Keratinocyte (primary cell): ENCODE results near the gene BAG3. TPM values are rescaled to one million over a fixed set of nuclear protein-coding genes. Genes with fewer than 3 reads are reported as not detected.
A peak's percentile ranks its signal among the peaks of the same experiment; 100 is the strongest.

ENCODE experiments used
- DNase-seq: peaks from one replicate; pipeline ENCODE4 v3.0.0-alpha.2; 2011; ENCODE audit warnings: low read depth, missing footprints, low spot score
- FAIRE-seq: peaks from 2 replicates; lab custom pipeline; 2011; peaks lifted over from hg19 to GRCh38; lab: Jason Lieb, UNC
- H2AFZ ChIP-seq: 2 replicates; pipeline ENCODE4 v1.6.0; 2012; ENCODE audit warnings: low read length, control low read depth, inconsistent platforms; ENCODE audit not compliant: control insufficient read depth
- H3K27ac ChIP-seq: 2 replicates; pipeline ENCODE4 v1.5.1; 2011; ENCODE audit warnings: low read length; ENCODE audit not compliant: control insufficient read depth, insufficient read depth
- H3K27me3 ChIP-seq: 3 replicates; pipeline ENCODE4 v1.6.0; 2011; ENCODE audit warnings: low read length; ENCODE audit not compliant: control insufficient read depth, insufficient read depth; ENCODE audit errors: extremely low read depth
- H3K36me3 ChIP-seq, 2 experiments: 2 replicates in 1 of 2; 3 replicates in 1 of 2; pipeline ENCODE4 v1.5.1; 2011; ENCODE audit warnings: low read length in 2 of 2, mild to moderate bottlenecking in 1 of 2; ENCODE audit not compliant: control insufficient read depth in 2 of 2, insufficient read depth in 2 of 2; ENCODE audit errors: extremely low read depth in 1 of 2
- H3K4me1 ChIP-seq: 3 replicates; pipeline ENCODE4 v1.5.1; 2011; ENCODE audit warnings: low read length; ENCODE audit not compliant: control insufficient read depth, insufficient read depth; ENCODE audit errors: extremely low read depth
- H3K4me2 ChIP-seq: 3 replicates; pipeline ENCODE4 v1.6.0; 2011; ENCODE audit warnings: low read depth, low read length; ENCODE audit not compliant: control insufficient read depth, insufficient read depth; ENCODE audit errors: extremely low read depth
- H3K4me3 ChIP-seq, 3 experiments: fragments of 200-600 bp in 1 of 3; sonication (generic) in 1 of 3; 2 replicates in 2 of 3; 3 replicates in 1 of 3; pipeline ENCODE4 v1.5.1; 2011 to 2016; ENCODE audit warnings: low read length in 3 of 3, mild to moderate bottlenecking in 3 of 3, control low read depth in 2 of 3, inconsistent platforms in 1 of 3, low read depth in 1 of 3, mixed read lengths in 1 of 3, mixed run types in 1 of 3, moderate library complexity in 1 of 3; ENCODE audit not compliant: control insufficient read depth in 2 of 3, insufficient read depth in 2 of 3; ENCODE audit errors: extremely low read depth in 1 of 3
- H3K79me2 ChIP-seq: 2 replicates; pipeline ENCODE4 v1.6.0; 2012; ENCODE audit warnings: low read length; ENCODE audit not compliant: control insufficient read depth, insufficient read depth
- H3K9ac ChIP-seq: 3 replicates; pipeline ENCODE4 v1.6.0; 2011; ENCODE audit warnings: low read length; ENCODE audit not compliant: control insufficient read depth, insufficient read depth; ENCODE audit errors: extremely low read depth
- H3K9me1 ChIP-seq: 3 replicates; pipeline ENCODE4 v1.6.0; 2011; ENCODE audit warnings: low read length; ENCODE audit not compliant: control insufficient read depth, insufficient read depth; ENCODE audit errors: extremely low read depth
- H3K9me3 ChIP-seq: 2 replicates; pipeline ENCODE4 v1.5.1; 2012; ENCODE audit warnings: low read depth, low read length; ENCODE audit not compliant: control insufficient read depth
- H4K20me1 ChIP-seq: 3 replicates; pipeline ENCODE4 v1.6.0; 2011; ENCODE audit warnings: low read length; ENCODE audit not compliant: control insufficient read depth, insufficient read depth; ENCODE audit errors: extremely low read depth
- EZH2 ChIP-seq: IDR thresholded peaks from one replicate; pipeline ENCODE4 v1.6.1; 2012; ENCODE audit warnings: inconsistent platforms, mild to moderate bottlenecking, low read length, moderate library complexity
- dilution Hi-C: fragments of 300-500 bp; cut with MboI; formaldehyde crosslinking; loops from one replicate; pipeline ENCODE4 v1.7.0; 2020; ENCODE audit warnings: low sequenced_read_pairs; ENCODE audit not compliant: extremely low pct_ligation_motif_present
- polyA plus RNA-seq, 5 experiments: library from polyadenylated mRNA; depleted of rRNA in 3 of 5; stranded (reverse) in 3 of 5; stranded (forward) in 1 of 5; unstranded in 1 of 5; fragments of >200 nt; gene quantifications; 1 replicate in 1 of 5; 2 replicates in 3 of 5; 3 replicates in 1 of 5; pipeline versions ENCODE4 v1.2.1 to v1.2.3, GENCODE V29; 2011 to 2012; ENCODE audit warnings: missing spikeins in 2 of 5, low read depth in 1 of 5, low replicate concordance in 1 of 5
- TF ChIP-seq, protein P1 (sequence below), 3 experiments: IDR thresholded peaks in 1 of 3; conservative IDR thresholded peaks in 1 of 3; optimal IDR thresholded peaks in 1 of 3; 2 replicates in 2 of 3; 3 replicates in 1 of 3; pipeline versions ENCODE3 to v1.5.1; 2011; ENCODE audit warnings: low read length in 3 of 3, mild to moderate bottlenecking in 3 of 3, moderate library complexity in 2 of 3, control low read depth in 1 of 3, inconsistent platforms in 1 of 3; ENCODE audit not compliant: insufficient read depth in 2 of 3; ENCODE audit errors: extremely low read depth in 1 of 3

BAG3 gene
- polyA plus RNA-seq, 1 donor (not counting 4 experiments of a cell fraction or from before 2014, with no cell fraction given) = 26.2 TPM

DNA sequence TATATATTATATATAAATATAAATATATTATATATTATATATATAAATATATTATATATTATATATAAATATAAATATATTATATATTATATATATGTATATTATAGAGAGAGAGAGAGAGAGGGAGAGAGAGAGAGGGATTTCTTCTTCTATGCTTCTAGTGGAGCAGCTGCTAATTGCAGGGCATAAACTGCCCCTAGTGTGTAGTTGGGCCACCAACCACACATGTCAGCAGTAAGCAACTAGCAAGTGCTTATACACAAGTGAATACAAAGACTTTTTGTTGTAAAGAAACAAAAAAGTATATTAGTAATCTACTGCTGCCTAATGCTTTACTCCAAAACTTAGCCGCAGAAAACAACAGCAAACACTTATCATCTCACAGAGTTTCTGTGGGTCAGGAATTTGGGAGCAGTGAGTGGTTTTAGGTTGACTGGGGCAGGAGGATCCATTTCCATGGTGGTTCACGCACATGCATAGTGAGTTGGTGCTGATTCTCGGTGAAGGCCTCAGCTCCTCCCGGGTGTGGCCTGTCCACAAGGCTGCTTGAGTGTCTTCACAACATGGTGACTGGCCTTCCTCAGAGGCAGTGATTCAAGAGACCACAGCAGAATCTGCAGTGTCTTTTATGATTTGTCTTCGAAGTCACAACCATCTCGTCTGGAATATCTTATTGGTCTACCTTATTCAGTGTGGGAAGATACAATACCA, 25.5 kb upstream of the BAG3 start:
- no peak overlapping the region for H3K4me2 ChIP-seq
- no peak overlapping the region for H3K9ac ChIP-seq
- H3K27ac ChIP-seq = no peak overlapping the region
- no peaks in the 10 kb centered on the region for H3K36me3 ChIP-seq
- DNase-seq (no peak), FAIRE-seq (peak; percentile 36)
- H3K27me3 ChIP-seq = no peaks in the 10 kb centered on the region
- H4K20me1 ChIP-seq = no peaks in the 10 kb centered on the region
- dilution Hi-C loops = no loop called here
- no peaks in the 10 kb centered on the region for H3K4me1 ChIP-seq
- no peaks in the 10 kb centered on the region for H3K79me2 ChIP-seq
- no peaks in the 10 kb centered on the region for H3K9me1 ChIP-seq
- H3K9me3 ChIP-seq = no peaks in the 10 kb centered on the region
- no peak for TF ChIP-seq EZH2
- TF ChIP-seq, protein P1, sequence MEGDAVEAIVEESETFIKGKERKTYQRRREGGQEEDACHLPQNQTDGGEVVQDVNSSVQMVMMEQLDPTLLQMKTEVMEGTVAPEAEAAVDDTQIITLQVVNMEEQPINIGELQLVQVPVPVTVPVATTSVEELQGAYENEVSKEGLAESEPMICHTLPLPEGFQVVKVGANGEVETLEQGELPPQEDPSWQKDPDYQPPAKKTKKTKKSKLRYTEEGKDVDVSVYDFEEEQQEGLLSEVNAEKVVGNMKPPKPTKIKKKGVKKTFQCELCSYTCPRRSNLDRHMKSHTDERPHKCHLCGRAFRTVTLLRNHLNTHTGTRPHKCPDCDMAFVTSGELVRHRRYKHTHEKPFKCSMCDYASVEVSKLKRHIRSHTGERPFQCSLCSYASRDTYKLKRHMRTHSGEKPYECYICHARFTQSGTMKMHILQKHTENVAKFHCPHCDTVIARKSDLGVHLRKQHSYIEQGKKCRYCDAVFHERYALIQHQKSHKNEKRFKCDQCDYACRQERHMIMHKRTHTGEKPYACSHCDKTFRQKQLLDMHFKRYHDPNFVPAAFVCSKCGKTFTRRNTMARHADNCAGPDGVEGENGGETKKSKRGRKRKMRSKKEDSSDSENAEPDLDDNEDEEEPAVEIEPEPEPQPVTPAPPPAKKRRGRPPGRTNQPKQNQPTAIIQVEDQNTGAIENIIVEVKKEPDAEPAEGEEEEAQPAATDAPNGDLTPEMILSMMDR (optimal IDR thresholded peaks at IDR 0.05 in 1 of 3, IDR thresholded peaks at IDR 0.05 in 1 of 3, conservative IDR thresholded peaks at IDR 0.05 in 1 of 3; ENCODE audit: extremely low read depth in 1 of 3, insufficient read depth in 2 of 3, low read length in 3 of 3) = no peak
- no peak overlapping the region for H3K4me3 ChIP-seq
- H2AFZ ChIP-seq = no peak overlapping the region

DNA sequence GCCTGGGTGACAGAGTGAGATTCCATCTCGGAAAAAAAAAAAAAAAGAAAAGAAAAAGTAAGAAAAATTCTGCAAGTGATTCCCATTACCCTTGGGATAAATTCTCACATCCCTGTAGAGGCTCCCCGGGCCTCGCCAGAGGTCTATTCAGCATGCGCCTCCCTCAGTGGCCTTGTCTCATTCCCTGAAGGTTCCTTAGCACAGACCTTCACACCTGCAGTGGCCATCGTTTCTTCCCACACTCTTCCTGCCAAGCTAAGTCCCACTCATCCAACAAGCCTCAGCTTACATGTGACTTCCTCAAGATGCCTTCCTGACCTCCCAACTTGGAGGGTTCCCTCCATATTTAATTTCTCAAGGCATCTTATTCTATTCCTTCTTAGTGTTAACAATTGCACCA, 20.9 kb upstream of the BAG3 start:
- H2AFZ ChIP-seq = no peak overlapping the region
- H3K27ac ChIP-seq = no peak overlapping the region
- H3K9ac ChIP-seq = no peak overlapping the region
- H3K4me2 ChIP-seq = no peak overlapping the region
- H3K9me1 ChIP-seq = no peaks in the 10 kb centered on the region
- H3K79me2 ChIP-seq = no peaks in the 10 kb centered on the region
- FAIRE-seq (no peak), DNase-seq (no peak)
- H4K20me1 ChIP-seq = no peaks in the 10 kb centered on the region
- H3K4me1 ChIP-seq = no peaks in the 10 kb centered on the region
- no peaks in the 10 kb centered on the region for H3K36me3 ChIP-seq
- H3K27me3 ChIP-seq = no peaks in the 10 kb centered on the region
- dilution Hi-C loops = no loop called here
- TF ChIP-seq EZH2 = no peak
- TF ChIP-seq, protein P1 (optimal IDR thresholded peaks at IDR 0.05 in 1 of 3, IDR thresholded peaks at IDR 0.05 in 1 of 3, conservative IDR thresholded peaks at IDR 0.05 in 1 of 3; ENCODE audit: extremely low read depth in 1 of 3, insufficient read depth in 2 of 3, low read length in 3 of 3) = no peak
- no peak overlapping the region for H3K4me3 ChIP-seq
- no peaks in the 10 kb centered on the region for H3K9me3 ChIP-seq
